Nucleus accumbens (tissue), 56 donors: ENCODE data around the gene LSM4.
A peak's percentile ranks its signal among the peaks of the same experiment; 100 is the strongest.
"Not testable (repeated sequence)": the region's sequence is repeated elsewhere in the genome, so short reads cannot be mapped to it uniquely, and the experiment has no call there.

Source experiments
- DNase-seq, 56 donors: peaks; one replicate each; lab custom pipeline; 2025; lab: John Stamatoyannopoulos, UW

The LSM4 gene

DNA sequence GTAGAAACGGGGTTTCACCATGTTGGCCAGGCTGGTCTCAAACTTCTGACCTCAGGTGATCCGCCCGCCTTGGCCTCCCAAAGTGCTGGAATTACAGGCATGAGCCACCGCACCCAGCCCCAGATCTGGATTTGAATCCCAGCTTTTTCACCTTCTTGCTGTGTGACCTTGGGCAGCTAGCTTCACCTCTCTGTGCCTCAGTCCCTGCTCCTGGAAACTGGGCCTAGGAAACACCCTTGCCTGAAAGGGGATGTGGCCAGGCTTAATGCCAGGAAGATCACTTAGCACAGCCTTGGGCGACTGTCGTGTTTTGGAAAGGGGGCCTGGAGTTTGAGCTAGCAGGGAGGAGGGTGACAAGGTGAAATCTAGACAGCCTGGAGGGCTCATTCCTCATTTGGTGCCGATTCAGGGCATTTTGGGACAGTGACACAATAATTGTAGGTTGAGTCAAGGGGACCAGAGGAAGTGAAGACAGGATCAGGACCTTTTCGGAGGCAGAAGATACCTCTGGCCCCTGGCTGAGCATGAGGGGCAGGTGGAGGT, 19.3 kb upstream of the LSM4 start:
- no peak for DNase-seq

GRCh38 chr19:18340990-18341868, 18.4 kb upstream of the LSM4 start:
- DNase-seq, result peak in 36 of 56 donors; percentile 7 to 74 (median 30)

GRCh38 chr19:18340190-18340989, 17.5 kb upstream of the LSM4 start, which contains the start of gene PGPEP1:
TSS of gene PGPEP1 (plus strand) at chr19:18340598. CDS start at chr19:18340682, 84 bp downstream.
- peak in 52 of 56 donors; percentile 6 to 83 (median 46) for DNase-seq

DNA sequence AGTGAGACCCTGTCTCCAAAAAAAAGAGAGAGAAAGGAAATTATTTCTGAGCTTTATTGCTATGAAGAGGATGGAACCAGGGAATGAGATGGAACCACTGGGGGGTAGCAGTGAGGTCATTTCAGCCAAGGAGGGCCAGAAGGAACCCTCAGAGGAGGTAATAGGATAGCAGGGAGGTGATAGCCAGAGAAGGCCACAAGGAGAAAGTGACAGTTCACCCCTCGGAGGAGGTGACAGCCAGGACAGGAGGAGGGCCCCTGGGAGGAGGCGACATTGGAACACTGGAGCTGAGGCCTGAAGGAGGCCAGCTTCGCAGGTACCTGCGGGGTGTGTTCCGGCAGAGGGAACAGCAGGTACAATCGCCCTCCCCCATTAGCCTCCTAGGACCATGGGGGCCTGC, 16.8 kb upstream of the LSM4 start:
- no peak for DNase-seq

- no peak for DNase-seq
These were observed 15.7 kb upstream of the LSM4 start for GRCh38 chr19:18338541-18338940.

GRCh38 chr19:18336121-18336520, 13.2 kb upstream of the LSM4 start:
- no peak for DNase-seq

DNA sequence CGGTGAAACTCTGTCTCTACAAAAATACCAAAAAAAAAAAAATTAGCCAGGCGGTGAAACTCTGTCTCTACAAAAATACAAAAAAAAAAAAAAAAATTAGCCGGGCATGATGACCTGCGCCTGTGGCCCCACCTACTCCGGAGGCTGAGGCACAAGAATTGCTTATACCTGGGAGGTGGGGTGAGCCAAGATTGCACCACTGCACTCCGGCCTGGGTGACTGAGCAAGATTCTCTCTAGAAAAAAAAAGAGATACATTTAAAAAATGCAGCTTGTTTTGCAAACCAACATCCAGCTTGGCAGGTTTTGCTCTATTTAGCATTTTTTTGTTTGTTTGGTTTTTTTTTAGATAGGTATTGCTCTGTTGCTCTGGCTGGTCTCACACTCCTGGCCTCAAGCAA, 10.8 kb upstream of the LSM4 start:
- no peak for DNase-seq

DNA sequence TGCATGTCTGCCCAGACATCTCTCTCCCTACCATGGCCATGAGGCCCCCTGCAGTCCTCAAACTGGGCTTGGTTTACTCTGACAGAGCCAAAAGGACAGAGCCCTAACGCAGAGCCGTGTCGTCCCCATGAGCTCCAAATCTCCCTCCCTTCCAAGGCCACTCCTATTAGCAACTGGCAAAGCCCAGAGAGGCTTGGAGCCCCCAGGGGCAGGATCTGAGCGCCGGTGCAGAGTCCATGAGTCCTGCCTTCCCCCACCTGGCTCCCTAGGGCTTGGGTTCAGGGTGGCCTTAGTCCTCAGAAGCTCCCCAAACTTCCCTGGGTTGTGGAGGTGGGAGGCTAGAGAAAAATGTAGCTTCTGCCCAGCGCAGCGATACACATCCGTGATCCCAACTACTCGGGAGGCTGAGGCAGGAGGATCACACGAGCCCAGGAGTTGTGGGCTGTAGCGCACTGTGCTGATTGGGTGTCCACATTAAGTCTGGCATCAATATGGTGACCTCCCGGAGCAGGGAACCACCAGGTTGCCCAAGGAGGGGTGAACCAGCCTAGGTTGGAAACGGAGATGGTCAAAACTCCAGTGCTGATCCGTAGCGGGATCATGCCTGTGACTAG, 10.1 kb upstream of the LSM4 start:
- DNase-seq, result no peak

- DNase-seq, result no peak
These were observed 8.0 kb upstream of the LSM4 start for GRCh38 chr19:18330868-18331267.

DNA sequence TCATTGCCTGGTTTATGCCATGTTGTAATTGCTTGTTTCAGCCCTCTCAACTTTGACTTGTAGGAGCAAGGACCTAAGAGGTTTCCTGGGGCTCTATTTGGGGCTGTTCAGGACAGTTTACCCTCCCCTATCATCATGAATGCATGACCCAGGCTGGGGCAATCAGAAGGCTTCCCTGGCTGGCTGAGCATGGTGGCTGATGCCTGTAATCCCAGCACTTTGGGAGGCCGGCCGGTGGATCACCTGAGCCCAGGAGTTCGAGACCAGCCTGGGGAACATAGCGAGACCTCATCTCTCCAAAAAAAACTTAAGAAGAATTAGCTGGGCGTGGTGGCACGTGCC, 6.1 kb upstream of the LSM4 start:
- DNase-seq, result no peak

- DNase-seq, result peak; percentile 26 to 97 (median 89)
These were observed 5.6 kb upstream of the LSM4 start for GRCh38 chr19:18328340-18329034.

GRCh38 chr19:18326772-18327171, 3.9 kb upstream of the LSM4 start:
- DNase-seq, result no peak

DNA sequence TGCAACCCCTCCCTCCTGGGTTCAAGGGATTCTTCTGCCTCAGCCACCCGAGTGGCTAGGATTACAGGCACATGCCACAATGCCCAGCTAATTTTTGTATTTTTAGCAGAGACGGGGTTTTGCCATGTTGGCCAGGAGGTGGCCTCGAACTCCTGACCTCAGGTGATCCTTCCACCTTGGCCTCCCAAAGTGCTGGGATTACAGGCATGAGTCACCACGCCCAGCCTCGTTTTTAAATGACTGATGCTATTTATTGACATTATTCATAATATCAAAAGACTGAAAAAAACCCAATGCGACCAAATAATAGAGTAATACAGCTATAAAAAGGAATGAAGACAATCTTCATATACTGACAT, 1.5 kb upstream of the LSM4 start:
- not testable (repeated sequence) for DNase-seq

DNA sequence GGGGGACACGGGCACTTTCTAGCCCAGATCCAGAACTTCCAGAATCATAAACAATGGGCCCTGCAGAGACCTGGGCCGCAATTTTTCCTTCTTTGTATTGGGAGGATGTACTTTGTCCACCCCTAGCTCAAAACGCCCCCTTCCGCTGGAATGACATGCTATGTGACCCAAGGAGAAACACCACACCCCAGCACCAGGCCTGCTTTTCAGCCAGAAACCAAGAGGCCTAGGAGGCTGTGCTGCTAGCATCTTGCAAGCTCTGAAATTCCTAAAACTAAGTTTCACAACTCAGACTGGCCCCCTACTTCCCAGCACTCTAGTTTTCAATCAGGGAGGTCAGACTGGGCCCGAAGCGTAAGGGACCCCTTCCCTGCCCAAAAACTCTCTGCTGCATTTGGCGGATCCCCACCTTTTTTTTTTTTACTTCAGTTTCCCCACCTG, 538 bp downstream of the LSM4 start:
- no peak for DNase-seq

GRCh38 chr19:18321734-18322102, 1.2 kb downstream of the LSM4 start:
- no peak for DNase-seq

GRCh38 chr19:18320865-18321733, 1.8 kb downstream of the LSM4 start:
- DNase-seq, result no peak

DNA sequence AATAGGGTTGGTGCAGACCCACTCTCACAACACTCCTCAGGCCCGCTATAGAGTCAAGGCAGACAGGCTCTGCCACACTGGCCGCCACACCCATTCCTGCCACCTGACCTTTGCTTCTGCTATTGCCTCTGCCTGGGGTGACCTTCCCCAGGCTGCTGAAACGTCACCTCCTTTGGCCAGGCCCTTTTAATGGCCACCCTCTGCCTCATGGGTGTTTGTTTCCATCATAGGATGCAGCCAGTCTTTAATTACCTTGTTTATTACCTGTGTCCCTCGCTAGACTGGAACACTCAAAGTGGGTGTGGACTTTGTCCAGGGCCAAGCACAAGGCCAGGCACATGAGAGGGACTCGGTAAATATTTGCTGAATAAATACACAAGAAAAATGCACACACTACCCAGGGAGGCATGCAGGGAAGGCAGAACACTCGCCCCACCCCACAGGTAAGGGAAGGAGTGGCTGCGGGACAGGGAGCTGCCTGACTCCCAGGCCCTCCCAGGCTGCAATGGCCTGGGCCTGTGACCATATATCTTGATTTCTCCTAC, 3.2 kb downstream of the LSM4 start:
- no peak for DNase-seq

DNA sequence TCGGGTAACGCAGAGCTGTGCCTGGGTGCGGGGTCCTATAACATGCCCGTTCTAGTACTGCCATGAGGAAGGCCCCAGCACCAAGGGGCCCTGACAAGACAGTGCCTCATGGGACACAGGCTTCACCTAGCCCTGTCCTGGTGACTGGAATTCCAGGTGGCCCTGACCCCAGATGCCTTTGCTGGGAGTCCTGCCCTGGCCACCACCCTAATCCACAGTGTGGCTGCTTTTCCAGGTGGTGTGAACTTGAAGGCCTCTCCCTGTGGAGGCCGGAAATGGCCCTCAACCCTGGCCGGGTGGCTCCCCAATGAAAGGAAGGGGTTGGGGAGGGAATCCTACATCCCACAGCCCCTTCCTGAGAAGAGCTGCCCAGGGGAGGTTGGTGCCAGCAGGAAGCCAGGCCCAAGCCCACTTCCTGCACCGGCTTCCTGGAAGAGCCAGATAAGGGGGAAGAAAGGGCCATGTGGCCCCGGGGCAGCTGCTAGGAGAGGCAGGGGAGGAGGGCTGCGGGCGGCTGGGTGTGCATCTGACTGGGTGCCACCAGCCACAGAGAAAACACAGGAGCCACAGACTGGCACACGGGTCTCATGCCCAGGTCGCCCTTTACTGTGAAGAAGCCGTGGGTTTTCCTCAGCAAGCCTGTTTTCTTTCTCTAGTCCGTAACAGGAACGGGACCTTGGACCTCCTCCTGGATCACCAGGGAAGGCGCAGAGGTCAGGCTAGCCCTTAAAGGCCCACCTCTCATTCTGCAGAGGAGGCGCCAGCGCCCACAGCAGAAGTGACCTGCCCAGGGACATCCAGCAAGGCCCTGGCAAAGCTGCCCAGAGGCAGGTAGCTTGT, 4.7 kb downstream of the LSM4 start:
- peak in 3 of 56 donors; percentile 9 to 16 (median 14) for DNase-seq
